GM15510 (cell line): ENCODE measurements around the gene ENAH.

Experiments used
- POLR2A ChIP-seq: IDR thresholded peaks from 3 replicates; pipeline ENCODE4 v1.6.1; 2011; ENCODE audit warnings: borderline replicate concordance; ENCODE audit not compliant: insufficient read length; ENCODE audit errors: extremely low read depth

Gene ENAH

GRCh38 chr1:225460021-225460736 lies 192.7 kb downstream of the ENAH start:
- no peak for TF ChIP-seq POLR2A

- TF ChIP-seq POLR2A: no peak
Measured at GRCh38 chr1:225458222-225458631, 194.7 kb downstream of the ENAH start.

GRCh38 chr1:225454733-225455132 lies 198.2 kb downstream of the ENAH start:
- TF ChIP-seq POLR2A: no peak

GRCh38 chr1:225453797-225454648 lies 198.9 kb downstream of the ENAH start:
- TF ChIP-seq POLR2A: no peak

- no peak for TF ChIP-seq POLR2A
Measured at GRCh38 chr1:225451840-225452515, 200.9 kb downstream of the ENAH start.

GRCh38 chr1:225451340-225451739 lies 201.6 kb downstream of the ENAH start:
- no peak for TF ChIP-seq POLR2A

GRCh38 chr1:225450491-225451191 lies 202.3 kb downstream of the ENAH start:
- no peak for TF ChIP-seq POLR2A

GRCh38 chr1:225449774-225450173 lies 203.1 kb downstream of the ENAH start:
- TF ChIP-seq POLR2A: no peak

- TF ChIP-seq POLR2A: no peak
Measured at GRCh38 chr1:225449261-225449660, 203.7 kb downstream of the ENAH start.

GRCh38 chr1:225448146-225448805 lies 204.6 kb downstream of the ENAH start:
- no peak for TF ChIP-seq POLR2A

GRCh38 chr1:225447650-225448089 lies 205.3 kb downstream of the ENAH start:
- TF ChIP-seq POLR2A: no peak

- no peak for TF ChIP-seq POLR2A
Measured at GRCh38 chr1:225446981-225447615, 205.8 kb downstream of the ENAH start.

- TF ChIP-seq POLR2A: no peak
Measured at GRCh38 chr1:225446595-225446960, 206.3 kb downstream of the ENAH start.
